Ovary (tissue), 3 donors: Measurements from ENCODE around the gene ETV6.

Experiments
- CTCF ChIP-seq, 3 donors: fragments of 450-650 bp in 2 of 3; fragments of 200-600 bp in 1 of 3; IDR thresholded peaks; one replicate each; pipeline versions ENCODE4 v1.5.1 to v1.8.0; 2016 to 2022; ENCODE audit warnings: antibody characterized with exemption in 3 of 3, mild to moderate bottlenecking in 1 of 3
- EP300 ChIP-seq: sonication (generic); formaldehyde crosslinking; IDR thresholded peaks from one replicate; pipeline ENCODE4 v1.6.1; 2017; ENCODE audit warnings: antibody characterized with exemption
- POLR2A ChIP-seq: fragments of 450-650 bp; IDR thresholded peaks from one replicate; pipeline ENCODE4 v1.6.1; 2017; ENCODE audit warnings: antibody characterized with exemption, mild to moderate bottlenecking, moderate library complexity
- donor health status: DM: no; HTN: no; CAD: no.

- no peak for TF ChIP-seq CTCF (IDR thresholded peaks at IDR 0.05)
- TF ChIP-seq POLR2A, result no peak
- TF ChIP-seq EP300, result no peak
Observed at GRCh38 chr12:11676052-11676451, 26.6 kb downstream of the ETV6 start.
